ENCODE measurements around the gene TPPP2.

Gene TPPP2

DNA sequence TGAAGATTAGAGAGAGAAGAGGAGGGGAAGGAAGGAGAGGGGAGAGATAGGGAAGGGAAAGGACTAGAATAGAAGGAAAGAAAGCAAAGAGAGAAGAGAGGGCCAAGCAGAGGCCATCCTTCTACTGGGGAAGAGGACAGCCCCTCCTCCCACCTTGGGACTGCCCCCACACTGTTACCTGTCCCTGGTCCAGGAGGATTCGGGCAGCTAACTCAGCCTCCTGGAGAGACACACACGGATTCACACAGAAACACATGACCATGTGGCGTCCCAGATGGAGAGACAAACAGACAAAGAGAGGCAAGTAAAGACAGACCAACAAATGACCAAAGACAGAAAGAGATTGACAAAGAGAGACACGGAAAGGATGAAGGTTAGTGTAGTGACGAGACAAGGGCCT, 7.3 kb upstream of the TPPP2 start:
- Histone ChIP-seq H3K4me1 (peaks cover 5% of the 10 kb centered on the region), H3K4me3 (no peak overlapping the region), H3K36me3 (replicated peaks) (no peaks in the 10 kb centered on the region; the same call in 1 of the 2 replicates), H3K9me3 (no peaks in the 10 kb centered on the region), H3K27me3 (ENCODE audit: low read depth) (no peaks in the 10 kb centered on the region)
- DNase-seq (ENCODE audit: low spot score in 2 of 2) = no peak
- in situ Hi-C loops (cut with MboI; ENCODE audit: low sequenced_read_pairs) = loop anchor here (5.0 kb wide), 1 partner anchor 80 kb away; the partner anchor contains the start of gene TMEM253

- H3K4me3 ChIP-seq = no peak overlapping the region
- H3K4me1 ChIP-seq = peaks cover 5% of the 10 kb centered on the region
- in situ Hi-C loops (cut with MboI; ENCODE audit: low sequenced_read_pairs) = loop anchor here (5.0 kb wide), 1 partner anchor 79 kb away; the partner anchor contains the start of gene TMEM253
- H3K36me3 ChIP-seq (replicated peaks) = no peaks in the 10 kb centered on the region; the same call in 1 of the 2 replicates
- H3K9me3 ChIP-seq = no peaks in the 10 kb centered on the region
- DNase-seq (ENCODE audit: low spot score in 2 of 2) = no peak
- no peaks in the 10 kb centered on the region for H3K27me3 ChIP-seq (ENCODE audit: low read depth)
These were observed 6.8 kb upstream of the TPPP2 start for GRCh38 chr14:21023174-21023573.

DNA sequence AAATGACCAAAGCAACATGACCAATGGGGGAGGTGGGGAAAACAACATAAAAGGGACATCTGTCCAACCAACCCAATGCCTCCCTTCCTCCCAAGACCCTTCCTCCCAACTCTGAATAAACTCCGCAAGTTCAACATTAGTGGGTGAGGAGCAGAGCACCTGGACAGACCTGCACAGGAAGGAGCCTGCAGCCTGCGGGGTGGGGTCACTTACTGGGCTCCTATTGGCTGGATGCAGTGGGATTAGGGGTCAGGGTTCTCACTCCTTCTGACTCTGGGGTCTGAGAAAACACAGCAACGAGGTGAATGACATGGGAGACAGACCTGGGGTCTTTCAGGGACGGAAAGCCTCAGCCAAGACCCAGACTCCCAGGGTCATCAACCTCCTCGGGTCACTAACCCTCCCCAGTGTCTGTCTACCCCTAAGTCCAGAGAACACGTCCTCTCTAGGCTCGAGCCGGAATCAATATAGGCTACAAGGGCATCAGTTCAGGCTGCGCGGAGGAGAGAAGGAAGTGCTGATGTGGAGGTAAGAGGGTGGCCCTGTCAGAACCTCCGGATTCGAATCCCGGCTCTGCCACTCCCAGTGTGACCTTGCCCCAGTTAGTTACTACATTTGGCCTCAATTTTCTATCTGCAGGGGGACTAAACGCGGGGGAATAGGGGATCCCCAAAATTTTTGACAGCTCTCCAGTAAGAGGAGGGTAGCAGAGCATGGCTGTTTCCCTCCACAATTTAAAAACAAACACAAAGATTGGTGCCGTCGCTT, 6.0 kb upstream of the TPPP2 start:
- Histone ChIP-seq H3K9me3 (no peaks in the 10 kb centered on the region), H3K4me3 (peak overlapping the region; percentile 68), H3K27me3 (ENCODE audit: low read depth) (no peaks in the 10 kb centered on the region), H3K36me3 (replicated peaks) (no peaks in the 10 kb centered on the region; the same call in 1 of the 2 replicates), H3K4me1 (peaks cover 5% of the 10 kb centered on the region)
- DNase-seq (ENCODE audit: low spot score in 2 of 2) = peak in 1 of 2 experiments; percentile 20
- in situ Hi-C loops (cut with MboI; ENCODE audit: low sequenced_read_pairs) = loop anchor here (5.0 kb wide), 1 partner anchor 78 kb away; the partner anchor contains the start of gene TMEM253

- Histone ChIP-seq H3K36me3 (replicated peaks) (no peaks in the 10 kb centered on the region; the same call in 1 of the 2 replicates), H3K4me3 (peak within 1 kb of the TSS; percentile 68), H3K4me1 (peaks cover 5% of the 10 kb centered on the region), H3K27me3 (ENCODE audit: low read depth) (no peaks in the 10 kb centered on the region), H3K9me3 (no peaks in the 10 kb centered on the region)
- in situ Hi-C loops (cut with MboI; ENCODE audit: low sequenced_read_pairs) = loop anchor here (5.0 kb wide), 1 partner anchor 78 kb away; the partner anchor contains the start of gene TMEM253
- peak; percentile 75 to 94 for DNase-seq (ENCODE audit: low spot score in 2 of 2)
These were observed 5.2 kb upstream of the TPPP2 start, which contains the start of gene NDRG2 for GRCh38 chr14:21024585-21025370. Gene NDRG2 (minus strand): TSS chr14:21025061. CDS start chr14:21023315, 1,746 bp downstream.

DNA sequence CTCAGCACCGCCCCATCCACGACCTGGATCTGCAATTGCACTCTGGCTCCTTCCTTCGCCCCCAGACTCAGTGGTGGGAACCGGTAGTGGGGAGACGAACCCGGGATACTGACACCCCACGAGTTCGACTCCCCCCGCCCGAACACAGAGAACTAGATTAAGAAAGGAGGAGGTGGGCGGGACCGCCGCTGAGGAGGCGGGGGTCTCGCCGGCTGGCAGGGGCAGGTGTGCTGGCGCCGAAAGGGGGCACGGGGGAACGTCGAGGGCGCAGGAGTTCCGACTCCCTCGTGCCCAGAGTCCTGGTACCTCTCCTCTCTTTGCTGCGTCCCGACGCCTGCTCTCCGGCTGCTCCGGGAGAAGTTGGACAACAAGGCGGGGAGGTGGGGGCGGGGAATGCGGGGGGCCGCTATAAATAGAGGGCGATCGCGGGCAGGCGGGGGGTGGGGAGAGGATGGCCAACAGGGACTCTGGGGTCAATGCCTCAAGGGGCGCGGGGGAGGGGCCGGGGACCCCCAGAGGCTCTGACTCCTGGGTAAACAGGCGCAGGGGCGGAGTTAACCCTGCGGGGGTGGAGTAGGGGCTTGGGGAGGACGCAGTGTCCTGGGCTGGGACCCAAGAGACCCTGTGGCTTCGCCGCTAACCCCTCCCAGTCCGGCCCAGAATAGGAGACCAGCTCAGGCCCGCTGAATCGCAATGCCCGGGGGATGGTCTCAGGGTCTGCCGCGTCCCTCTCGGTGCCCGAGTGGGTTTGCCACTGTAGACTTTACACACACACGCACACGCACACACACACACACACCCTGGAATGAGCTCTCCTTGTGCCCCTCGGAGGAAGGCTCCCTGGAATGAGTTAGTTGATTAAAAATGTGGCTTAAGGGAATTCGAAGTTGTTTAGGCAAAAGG, 4.4 kb upstream of the TPPP2 start:
- in situ Hi-C loops (cut with MboI; ENCODE audit: low sequenced_read_pairs) = no loop called here
- Histone ChIP-seq H3K9me3 (no peaks in the 10 kb centered on the region), H3K4me1 (peaks cover 5% of the 10 kb centered on the region), H3K4me3 (peak overlapping the region; percentile 68), H3K36me3 (replicated peaks) (no peaks in the 10 kb centered on the region; the same call in 1 of the 2 replicates), H3K27me3 (ENCODE audit: low read depth) (no peaks in the 10 kb centered on the region)
- no peak for DNase-seq (ENCODE audit: low spot score in 2 of 2)

DNA sequence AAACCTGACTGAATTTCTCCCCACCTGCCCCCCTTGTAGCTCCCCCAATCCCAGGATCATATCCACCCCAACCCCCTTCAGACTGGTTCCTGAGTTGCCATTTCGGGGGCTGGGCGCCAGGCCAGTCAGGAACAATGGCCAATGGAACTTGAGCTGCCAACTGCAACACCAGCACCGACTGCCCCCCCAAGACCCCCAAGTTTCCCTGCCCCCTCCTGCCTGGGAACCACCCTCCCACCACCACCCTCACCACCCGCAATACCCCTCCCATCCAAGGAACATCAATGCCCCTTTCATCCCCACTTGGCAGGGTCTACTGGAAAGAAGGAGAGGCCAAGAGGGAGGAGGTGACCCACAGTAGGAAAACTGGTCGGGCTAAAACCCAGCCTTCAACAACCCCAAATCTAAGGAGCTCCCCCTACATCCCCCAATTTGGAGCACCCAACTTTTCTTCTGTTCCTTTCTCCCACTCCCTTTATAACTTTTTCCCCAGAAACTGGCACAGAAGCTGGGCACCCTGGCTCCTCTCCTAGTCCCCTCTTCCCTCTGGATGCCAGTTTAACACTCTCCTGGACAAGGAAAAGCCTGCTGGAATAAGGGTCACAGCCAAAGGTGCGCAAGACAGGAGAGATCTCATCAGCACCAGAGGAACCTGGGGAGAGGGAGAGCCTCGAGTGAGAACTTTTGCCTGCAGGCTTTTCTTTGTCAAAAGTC, 3.6 kb upstream of the TPPP2 start:
- no peaks in the 10 kb centered on the region; the same call in 1 of the 2 replicates for H3K36me3 ChIP-seq (replicated peaks)
- H3K9me3 ChIP-seq = no peaks in the 10 kb centered on the region
- in situ Hi-C loops (cut with MboI; ENCODE audit: low sequenced_read_pairs) = no loop called here
- peaks cover 5% of the 10 kb centered on the region for H3K4me1 ChIP-seq
- DNase-seq (ENCODE audit: low spot score in 2 of 2) = no peak
- H3K27me3 ChIP-seq (ENCODE audit: low read depth) = no peaks in the 10 kb centered on the region
- H3K4me3 ChIP-seq = no peak overlapping the region

- H3K9me3 ChIP-seq = no peaks in the 10 kb centered on the region
- H3K36me3 ChIP-seq (replicated peaks) = no peaks in the 10 kb centered on the region
- H3K27me3 ChIP-seq (ENCODE audit: low read depth) = no peaks in the 10 kb centered on the region
- in situ Hi-C loops (cut with MboI; ENCODE audit: low sequenced_read_pairs) = no loop called here
- peaks cover 5% of the 10 kb centered on the region for H3K4me1 ChIP-seq
- DNase-seq (ENCODE audit: low spot score in 2 of 2) = no peak
- H3K4me3 ChIP-seq = no peak overlapping the region
These were observed 3.1 kb upstream of the TPPP2 start for GRCh38 chr14:21026988-21027315.

- Histone ChIP-seq H3K9me3 (no peaks in the 10 kb centered on the region), H3K36me3 (replicated peaks) (no peaks in the 10 kb centered on the region), H3K27me3 (ENCODE audit: low read depth) (no peaks in the 10 kb centered on the region), H3K4me1 (no peaks in the 10 kb centered on the region), H3K4me3 (no peak overlapping the region)
- in situ Hi-C loops (cut with MboI; ENCODE audit: low sequenced_read_pairs) = no loop called here
- DNase-seq (ENCODE audit: low spot score in 2 of 2) = no peak
These were observed 514 bp downstream of the TPPP2 start for GRCh38 chr14:21030531-21030930.

DNA sequence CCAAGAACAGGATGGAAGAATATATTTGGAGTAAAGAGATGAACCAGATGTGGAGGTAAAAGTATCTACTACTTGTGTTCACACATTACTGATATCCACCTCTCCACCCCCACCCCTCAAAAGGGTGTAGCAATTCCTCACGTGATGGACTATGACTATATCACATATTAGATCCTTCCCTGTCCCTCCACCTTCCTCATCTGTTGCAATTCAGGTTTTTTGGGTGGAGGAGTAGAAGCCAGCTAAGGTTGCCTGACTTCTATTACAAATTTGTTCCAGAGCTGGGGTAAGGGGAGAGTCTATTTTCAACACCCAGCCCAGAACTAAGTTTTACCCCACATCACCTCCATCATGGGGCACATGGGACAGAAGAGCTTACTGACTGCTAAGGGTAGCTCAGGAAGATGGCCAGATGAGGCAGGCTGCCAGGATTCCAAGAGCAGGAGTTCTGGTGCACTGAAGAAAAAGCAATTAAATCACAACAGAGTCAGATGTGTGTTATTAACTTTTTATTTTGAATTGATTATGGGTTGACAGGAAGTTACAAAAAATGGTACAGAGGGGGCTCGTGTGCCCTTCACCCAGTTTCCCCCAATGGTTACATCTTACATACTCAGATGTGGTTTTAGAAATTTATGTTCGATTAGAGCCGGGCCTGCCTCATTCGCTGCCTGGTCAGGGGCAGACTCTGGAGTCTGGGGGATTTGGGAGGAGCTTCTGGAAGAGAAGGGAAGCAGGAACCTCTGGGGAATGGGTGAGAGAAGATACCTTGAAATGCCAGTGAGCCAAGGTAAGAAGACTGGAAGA, 2.5 kb downstream of the TPPP2 start:
- Histone ChIP-seq H3K4me1 (no peaks in the 10 kb centered on the region), H3K36me3 (replicated peaks) (no peaks in the 10 kb centered on the region), H3K27me3 (ENCODE audit: low read depth) (no peaks in the 10 kb centered on the region), H3K4me3 (no peak overlapping the region), H3K9me3 (no peaks in the 10 kb centered on the region)
- no peak for DNase-seq (ENCODE audit: low spot score in 2 of 2)
- in situ Hi-C loops (cut with MboI; ENCODE audit: low sequenced_read_pairs) = no loop called here

DNA sequence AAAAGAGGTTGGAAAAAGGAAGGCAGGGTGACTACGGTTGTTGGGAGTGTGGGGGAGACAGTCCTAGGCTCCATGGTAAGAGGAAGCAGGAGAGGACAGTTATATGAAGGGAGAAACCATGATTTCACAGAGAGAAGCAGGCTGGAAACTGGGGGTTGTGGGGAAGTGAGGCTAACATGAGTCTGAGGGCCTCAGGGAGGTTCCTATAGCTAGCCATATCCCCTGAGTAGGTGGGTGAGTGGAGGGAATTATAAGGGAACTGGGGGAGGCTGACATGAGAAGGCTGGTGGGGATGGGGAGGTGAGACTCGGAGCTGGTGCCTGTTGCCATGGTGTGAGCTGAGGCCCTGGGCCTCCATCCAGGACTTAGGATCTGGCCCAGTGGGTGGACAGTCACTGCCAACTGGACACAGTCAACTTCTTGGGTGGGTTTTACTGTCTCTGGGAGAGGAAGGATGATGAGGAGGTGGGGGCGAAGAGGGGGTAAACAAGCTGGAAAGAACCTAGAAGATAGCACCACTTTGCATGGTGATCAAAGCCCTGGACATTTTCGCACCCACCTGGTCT, 3.2 kb downstream of the TPPP2 start:
- in situ Hi-C loops (cut with MboI; ENCODE audit: low sequenced_read_pairs) = no loop called here
- no peaks in the 10 kb centered on the region for H3K9me3 ChIP-seq
- DNase-seq (ENCODE audit: low spot score in 2 of 2) = no peak
- no peaks in the 10 kb centered on the region for H3K4me1 ChIP-seq
- no peak overlapping the region for H3K4me3 ChIP-seq
- no peaks in the 10 kb centered on the region for H3K36me3 ChIP-seq (replicated peaks)
- no peaks in the 10 kb centered on the region; the same call in none of the 2 replicates for H3K27me3 ChIP-seq (ENCODE audit: low read depth)

GRCh38 chr14:21034707-21035106, 4.7 kb downstream of the TPPP2 start, which contains the start of gene RNASE13:
Gene RNASE13 (minus strand): TSS chr14:21034807. CDS start chr14:21034288, 519 bp downstream.
- no peak for DNase-seq (ENCODE audit: low spot score in 2 of 2)

GRCh38 chr14:21036751-21037150, 6.7 kb downstream of the TPPP2 start:
- Histone ChIP-seq H3K9me3 (no peaks in the 10 kb centered on the region), H3K27me3 (ENCODE audit: low read depth) (no peaks in the 10 kb centered on the region; the same call in none of the 2 replicates), H3K36me3 (replicated peaks) (no peaks in the 10 kb centered on the region), H3K4me3 (no peak overlapping the region), H3K4me1 (no peaks in the 10 kb centered on the region)
- no peak for DNase-seq (ENCODE audit: low spot score in 2 of 2)
- in situ Hi-C loops (cut with MboI; ENCODE audit: low sequenced_read_pairs) = no loop called here

More at GRCh38 chr14:21034707-21035106, 4.7 kb downstream of the TPPP2 start, which contains the start of gene RNASE13:
- no peaks in the 10 kb centered on the region for H3K4me1 ChIP-seq
- in situ Hi-C loops (cut with MboI; ENCODE audit: low sequenced_read_pairs) = no loop called here
- H3K4me3 ChIP-seq = no peak within 1 kb of the TSS
- H3K9me3 ChIP-seq = no peaks in the 10 kb centered on the region
- no peaks in the 10 kb centered on the region for H3K36me3 ChIP-seq (replicated peaks)
- H3K27me3 ChIP-seq (ENCODE audit: low read depth) = no peaks in the 10 kb centered on the region; the same call in none of the 2 replicates

Measured in HAP-1 (cell line).